ENCODE measurements around the gene C11orf54.

The C11orf54 gene

DNA sequence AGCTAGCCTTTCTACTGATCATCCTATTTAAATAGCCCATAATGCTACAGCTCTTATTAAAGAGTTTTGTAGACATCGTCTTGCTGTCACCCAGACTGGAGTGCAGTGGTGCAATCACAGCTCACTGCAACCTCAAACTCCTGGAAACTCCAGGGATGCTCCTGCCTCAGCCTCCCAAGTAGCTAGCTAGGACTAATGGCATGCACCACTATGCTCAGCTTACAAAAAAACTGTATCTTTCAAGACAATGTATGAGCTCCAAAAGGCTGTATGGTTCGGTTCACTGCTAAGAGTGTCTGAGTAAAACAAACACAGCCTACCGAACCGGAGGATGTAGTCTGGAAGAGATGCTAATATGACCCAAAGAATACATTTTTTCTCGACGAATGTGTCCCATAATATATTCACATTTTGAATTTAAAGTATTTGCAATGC lies 2.8 kb upstream of the C11orf54 start:
- H2BK120ac ChIP-seq (ENCODE audit: insufficient read depth, low read length, poor library complexity), result no peak overlapping the region
- no peak overlapping the region for H4K8ac ChIP-seq (ENCODE audit: low read depth, low read length)
- no peaks in the 10 kb centered on the region for H3K9me3 ChIP-seq (ENCODE audit: insufficient read depth, low read depth, low read length)
- no CpG with 5 or more reads among the region's 6 CpGs for WGBS (ENCODE audit: extremely low coverage, insufficient coverage, insufficient read length)
- H3K4me2 ChIP-seq (ENCODE audit: low read length), result peak overlapping the region; percentile 30
- peaks cover 0 to 3% of the 10 kb centered on the region in 2 experiments for H3K4me1 ChIP-seq (ENCODE audit: control insufficient read depth in 1 of 2, insufficient read depth in 2 of 2, low read length in 2 of 2)
- DNase-seq, result no peak
- no peak overlapping the region for H2BK12ac ChIP-seq (ENCODE audit: low read length)
- H2AK5ac ChIP-seq (ENCODE audit: low read length), result no peak overlapping the region
- no peak overlapping the region for H4K91ac ChIP-seq (ENCODE audit: low read depth, low read length)
- no peaks in the 10 kb centered on the region for H3K27me3 ChIP-seq (ENCODE audit: insufficient read depth, low read length)
- no peak overlapping the region for H2AFZ ChIP-seq (ENCODE audit: insufficient read depth, low read length, poor library complexity)
- peaks cover 14% of the 10 kb centered on the region for H3K79me2 ChIP-seq (ENCODE audit: control insufficient read depth, insufficient read depth, low read length, poor library complexity)
- no peak overlapping the region for H3K4me3 ChIP-seq (ENCODE audit: low read depth, low read length)
- H2BK5ac ChIP-seq (ENCODE audit: low read depth, low read length, poor library complexity), result no peak overlapping the region
- H3K4ac ChIP-seq (ENCODE audit: low read depth, low read length), result peak overlapping the region; percentile 92
- no peak overlapping the region for H3K18ac ChIP-seq (ENCODE audit: low read length)
- H3K23ac ChIP-seq (ENCODE audit: low read length), result no peak overlapping the region
- H3K9ac ChIP-seq (ENCODE audit: low read length), result no peak overlapping the region
- peaks cover 13% of the 10 kb centered on the region for H3K79me1 ChIP-seq (ENCODE audit: low read length)
- no peak overlapping the region for H3K14ac ChIP-seq (ENCODE audit: low read length)
- H3K36me3 ChIP-seq (ENCODE audit: control insufficient read depth in 1 of 2, insufficient read depth in 2 of 2, low read length in 2 of 2), result peaks cover 13 to 19% of the 10 kb centered on the region in 2 experiments
- no peak overlapping the region for H3K27ac ChIP-seq (ENCODE audit: low read depth, low read length)
- no peak overlapping the region for H4K12ac ChIP-seq (ENCODE audit: low read depth, low read length)

DNA sequence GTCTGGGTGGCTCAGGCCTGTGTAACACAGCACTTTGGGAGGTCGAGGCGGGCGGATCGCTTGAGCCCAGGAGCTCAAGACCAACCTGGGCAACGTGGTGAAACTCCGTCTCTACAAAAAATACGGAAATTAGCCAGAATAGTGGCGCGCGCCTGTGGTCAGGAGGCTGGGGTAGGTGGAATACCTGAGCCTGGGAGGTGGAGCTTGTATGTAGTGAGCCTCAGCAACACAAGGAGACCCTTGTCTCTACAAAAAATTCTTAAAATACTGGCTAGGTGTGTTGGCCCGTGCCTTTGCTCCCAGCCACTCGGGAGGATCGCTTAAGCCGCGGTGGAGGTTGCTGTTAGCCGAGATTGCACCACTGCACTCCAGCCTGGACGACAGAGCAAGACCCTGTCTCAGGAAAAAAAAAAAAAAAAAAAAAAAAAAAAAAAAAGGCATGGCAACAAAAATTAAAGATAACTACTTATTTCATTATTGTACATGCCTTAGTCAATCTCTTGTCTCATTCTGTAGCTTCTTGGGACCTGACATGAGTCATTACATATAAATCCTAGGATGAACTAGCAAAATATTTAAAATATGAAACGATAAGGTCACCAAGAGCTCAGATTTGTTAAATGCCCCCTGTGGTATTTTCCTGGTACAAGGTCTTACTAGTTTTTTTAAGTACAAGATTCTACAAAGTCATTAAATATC lies 1.3 kb upstream of the C11orf54 start:
- Histone ChIP-seq H4K91ac (ENCODE audit: low read depth, low read length) (no peak overlapping the region), H3K9ac (ENCODE audit: low read length) (peak overlapping the region; percentile 45), H3K9me3 (ENCODE audit: insufficient read depth, low read depth, low read length) (no peaks in the 10 kb centered on the region), H3K36me3 (ENCODE audit: control insufficient read depth in 1 of 2, insufficient read depth in 2 of 2, low read length in 2 of 2) (peaks cover 8 to 16% of the 10 kb centered on the region in 2 experiments), H3K4me1 (ENCODE audit: control insufficient read depth in 1 of 2, insufficient read depth in 2 of 2, low read length in 2 of 2) (peaks cover 0 to 3% of the 10 kb centered on the region in 2 experiments), H2BK5ac (ENCODE audit: low read depth, low read length, poor library complexity) (peak overlapping the region; percentile 40), H3K79me2 (ENCODE audit: control insufficient read depth, insufficient read depth, low read length, poor library complexity) (peaks cover 14% of the 10 kb centered on the region), H2BK120ac (ENCODE audit: insufficient read depth, low read length, poor library complexity) (no peak overlapping the region), H3K27me3 (ENCODE audit: insufficient read depth, low read length) (no peaks in the 10 kb centered on the region), H3K14ac (ENCODE audit: low read length) (no peak overlapping the region), H2AK5ac (ENCODE audit: low read length) (peak overlapping the region; percentile 54), H2AFZ (ENCODE audit: insufficient read depth, low read length, poor library complexity) (no peak overlapping the region), H3K27ac (ENCODE audit: low read depth, low read length) (peak overlapping the region; percentile 42), H2BK12ac (ENCODE audit: low read length) (no peak overlapping the region), H3K23ac (ENCODE audit: low read length) (no peak overlapping the region), H3K4me3 (ENCODE audit: low read depth, low read length) (peak overlapping the region; percentile 66), H4K8ac (ENCODE audit: low read depth, low read length) (peak overlapping the region; percentile 38), H3K79me1 (ENCODE audit: low read length) (peaks cover 13% of the 10 kb centered on the region), H3K4me2 (ENCODE audit: low read length) (peak overlapping the region; percentile 64), H3K4ac (ENCODE audit: low read depth, low read length) (peak overlapping the region; percentile 43), H3K18ac (ENCODE audit: low read length) (no peak overlapping the region), H4K12ac (ENCODE audit: low read depth, low read length) (no peak overlapping the region)
- peak; percentile 82 to 87 for DNase-seq
- no CpG with 5 or more reads among the region's 18 CpGs for WGBS (ENCODE audit: extremely low coverage, insufficient coverage, insufficient read length)

DNA sequence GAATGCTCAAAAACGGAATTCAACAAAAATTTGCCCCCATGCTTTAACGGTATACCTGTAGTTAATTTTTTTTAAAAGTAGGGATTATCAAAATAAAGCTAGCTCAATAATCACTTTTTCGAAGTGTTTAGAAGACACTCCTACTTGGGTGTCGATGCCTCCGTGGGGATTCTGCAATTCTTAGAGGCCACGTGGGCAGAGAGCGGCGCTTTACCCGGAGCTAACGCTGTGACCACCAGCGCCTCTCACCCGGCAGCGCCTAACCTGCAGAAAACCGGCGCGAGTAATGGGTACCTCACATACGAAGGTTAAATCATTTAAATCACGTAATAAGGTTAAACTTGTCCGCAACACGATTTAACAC lies 760 bp upstream of the C11orf54 start:
- Histone ChIP-seq H3K14ac (ENCODE audit: low read length) (peak overlapping the region; percentile 91), H3K9ac (ENCODE audit: low read length) (peak overlapping the region; percentile 97), H3K23ac (ENCODE audit: low read length) (no peak overlapping the region), H3K4me1 (ENCODE audit: control insufficient read depth in 1 of 2, insufficient read depth in 2 of 2, low read length in 2 of 2) (peaks cover 0 to 3% of the 10 kb centered on the region in 2 experiments), H2AK5ac (ENCODE audit: low read length) (peak overlapping the region; percentile 64), H3K27me3 (ENCODE audit: insufficient read depth, low read length) (no peaks in the 10 kb centered on the region), H4K91ac (ENCODE audit: low read depth, low read length) (peak overlapping the region; percentile 76), H4K8ac (ENCODE audit: low read depth, low read length) (peak overlapping the region; percentile 91), H4K12ac (ENCODE audit: low read depth, low read length) (peak overlapping the region; percentile 48), H3K79me1 (ENCODE audit: low read length) (peaks cover 13% of the 10 kb centered on the region), H2BK5ac (ENCODE audit: low read depth, low read length, poor library complexity) (peak overlapping the region; percentile 90), H3K9me3 (ENCODE audit: insufficient read depth, low read depth, low read length) (no peaks in the 10 kb centered on the region), H3K4me3 (ENCODE audit: low read depth, low read length) (peak overlapping the region; percentile 97), H2BK12ac (ENCODE audit: low read length) (no peak overlapping the region), H2BK120ac (ENCODE audit: insufficient read depth, low read length, poor library complexity) (no peak overlapping the region), H3K79me2 (ENCODE audit: control insufficient read depth, insufficient read depth, low read length, poor library complexity) (peaks cover 14% of the 10 kb centered on the region), H3K4me2 (ENCODE audit: low read length) (peak overlapping the region; percentile 61), H3K4ac (ENCODE audit: low read depth, low read length) (peak overlapping the region; percentile 93), H3K18ac (ENCODE audit: low read length) (peak overlapping the region; percentile 48), H3K27ac (ENCODE audit: low read depth, low read length) (peak overlapping the region; percentile 91), H3K36me3 (ENCODE audit: control insufficient read depth in 1 of 2, insufficient read depth in 2 of 2, low read length in 2 of 2) (peaks cover 4 to 12% of the 10 kb centered on the region in 2 experiments), H2AFZ (ENCODE audit: insufficient read depth, low read length, poor library complexity) (no peak overlapping the region)
- peak; percentile 59 to 76 for DNase-seq
- WGBS (ENCODE audit: extremely low coverage, insufficient coverage, insufficient read length), result no CpG with 5 or more reads among the region's 20 CpGs

DNA sequence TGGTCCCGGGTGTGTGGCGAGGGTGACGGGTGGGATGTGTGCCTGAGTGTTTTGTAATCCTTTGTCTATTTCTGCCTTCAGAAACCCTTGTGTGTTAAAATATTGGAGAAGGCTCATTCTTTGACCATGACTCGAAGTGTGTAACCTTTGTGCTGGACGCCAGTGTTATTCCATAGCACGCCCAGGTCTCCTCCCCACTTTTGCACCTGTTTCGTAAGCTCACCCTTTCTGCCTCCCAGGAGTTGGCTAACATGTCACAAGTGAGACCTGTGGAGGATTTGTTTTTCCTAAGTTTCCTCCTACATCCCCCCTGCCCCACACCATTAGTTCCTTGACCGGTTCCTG lies 382 bp downstream of the C11orf54 start:
- H2AFZ ChIP-seq (ENCODE audit: insufficient read depth, low read length, poor library complexity), result peak overlapping the region; percentile 80
- H3K27me3 ChIP-seq (ENCODE audit: insufficient read depth, low read length), result no peaks in the 10 kb centered on the region
- H3K27ac ChIP-seq (ENCODE audit: low read depth, low read length), result peak overlapping the region; percentile 60
- peaks cover 4 to 12% of the 10 kb centered on the region in 2 experiments for H3K36me3 ChIP-seq (ENCODE audit: control insufficient read depth in 1 of 2, insufficient read depth in 2 of 2, low read length in 2 of 2)
- H3K4me1 ChIP-seq (ENCODE audit: control insufficient read depth in 1 of 2, insufficient read depth in 2 of 2, low read length in 2 of 2), result peaks cover 0 to 3% of the 10 kb centered on the region in 2 experiments
- peak overlapping the region; percentile 70 for H2BK120ac ChIP-seq (ENCODE audit: insufficient read depth, low read length, poor library complexity)
- DNase-seq, result peak; percentile 82 to 89
- H4K8ac ChIP-seq (ENCODE audit: low read depth, low read length), result peak overlapping the region; percentile 91
- no peak overlapping the region for H2AK5ac ChIP-seq (ENCODE audit: low read length)
- peak overlapping the region; percentile 87 for H4K91ac ChIP-seq (ENCODE audit: low read depth, low read length)
- peak overlapping the region; percentile 88 for H3K14ac ChIP-seq (ENCODE audit: low read length)
- no peak overlapping the region for H2BK12ac ChIP-seq (ENCODE audit: low read length)
- H3K18ac ChIP-seq (ENCODE audit: low read length), result peak overlapping the region; percentile 85
- H3K23ac ChIP-seq (ENCODE audit: low read length), result no peak overlapping the region
- H3K79me2 ChIP-seq (ENCODE audit: control insufficient read depth, insufficient read depth, low read length, poor library complexity), result peaks cover 14% of the 10 kb centered on the region
- peak overlapping the region; percentile 79 for H3K4me3 ChIP-seq (ENCODE audit: low read depth, low read length)
- WGBS (ENCODE audit: extremely low coverage, insufficient coverage, insufficient read length), result no CpG with 5 or more reads among the region's 8 CpGs
- H2BK5ac ChIP-seq (ENCODE audit: low read depth, low read length, poor library complexity), result peak overlapping the region; percentile 62
- H4K12ac ChIP-seq (ENCODE audit: low read depth, low read length), result peak overlapping the region; percentile 84
- peak overlapping the region; percentile 84 for H3K9ac ChIP-seq (ENCODE audit: low read length)
- peaks cover 13% of the 10 kb centered on the region for H3K79me1 ChIP-seq (ENCODE audit: low read length)
- H3K9me3 ChIP-seq (ENCODE audit: insufficient read depth, low read depth, low read length), result no peaks in the 10 kb centered on the region
- peak overlapping the region; percentile 17 for H3K4ac ChIP-seq (ENCODE audit: low read depth, low read length)
- H3K4me2 ChIP-seq (ENCODE audit: low read length), result peak overlapping the region; percentile 89
